B cell (primary cell): ENCODE results near the gene IL12B. TPM values are rescaled to one million over a fixed set of nuclear protein-coding genes. Genes with fewer than 3 reads are reported as not detected.

Experiments
- ATAC-seq: fragments of 200-7000 bp; cut with Tn5 transposase; one replicate; pipeline ENCODE4 v1.10.0; 2021; ENCODE audit warnings: low read depth, mild to moderate bottlenecking, moderate number of reproducible peaks, moderate library complexity
- CTCF ChIA-PET: fragments of 350-600 bp; sonication (Branson Sonifier 250); formaldehyde crosslinking; loops from one replicate; lab custom pipeline; 2021; ENCODE audit warnings: antibody characterized with exemption, inconsistent platforms; lab: Charles Lee
- POLR2A ChIA-PET: fragments of 350-600 bp; sonication (Branson Sonifier 250); formaldehyde crosslinking; loops from one replicate; lab custom pipeline; 2021; ENCODE audit warnings: antibody characterized with exemption; lab: Charles Lee
- DNase-seq: peaks from one replicate; pipeline ENCODE4 v3.0.0; 2013
- H2AFZ ChIP-seq: 2 replicates; pipeline ENCODE4 v1.6.1; 2012; ENCODE audit warnings: mild to moderate bottlenecking, low read depth, low read length; ENCODE audit not compliant: insufficient read depth, poor library complexity, severe bottlenecking
- H3K27ac ChIP-seq, 2 donors: 1 replicate in 1 of 2; 2 replicates in 1 of 2; pipeline ENCODE4 v1.5.1; 2012 to 2013; ENCODE audit warnings: low read length in 2 of 2, mild to moderate bottlenecking in 2 of 2, moderate library complexity in 1 of 2
- H3K27me3 ChIP-seq, 4 experiments: fragments of 200-600 bp in 1 of 4; sonication (generic) in 1 of 4; replicated peaks in 1 of 4; 1 replicate in 2 of 4; 2 replicates in 2 of 4; pipeline versions ENCODE4 v1.6.1 to v1.7.0; 2013 to 2016; ENCODE audit warnings: low read length in 3 of 4, mild to moderate bottlenecking in 2 of 4, mixed read lengths in 1 of 4, moderate library complexity in 1 of 4; ENCODE audit not compliant: insufficient read depth in 4 of 4, control insufficient read depth in 3 of 4; ENCODE audit errors: control extremely low read depth in 1 of 4
- H3K36me3 ChIP-seq, 2 experiments: replicated peaks in 1 of 2; 1 replicate in 1 of 2; 2 replicates in 1 of 2; pipeline versions ENCODE4 v1.6.1 to v1.7.1; 2013; ENCODE audit warnings: low read length in 1 of 2; ENCODE audit not compliant: insufficient read depth in 2 of 2, control insufficient read depth in 1 of 2; ENCODE audit errors: control extremely low read depth in 1 of 2, extremely low read depth in 1 of 2
- H3K4me1 ChIP-seq, 2 donors: fragments of 200-600 bp in 1 of 2; sonication (generic) in 1 of 2; 1 replicate in 1 of 2; 2 replicates in 1 of 2; pipeline versions ENCODE4 v1.5.1 to v1.6.1; 2013 to 2017; ENCODE audit warnings: low read length in 2 of 2; ENCODE audit not compliant: control insufficient read depth in 2 of 2, insufficient read depth in 2 of 2
- H3K4me2 ChIP-seq: replicated peaks from 2 replicates; pipeline ENCODE3; 2012; ENCODE audit warnings: mild to moderate bottlenecking, low read depth, low read length; ENCODE audit not compliant: poor library complexity, severe bottlenecking
- H3K4me3 ChIP-seq, 5 experiments: fragments of 200-600 bp in 1 of 5; sonication (generic) in 1 of 5; 1 replicate in 3 of 5; 2 replicates in 2 of 5; pipeline versions ENCODE4 v1.5.1 to v1.7.0; 2011 to 2016; ENCODE audit warnings: low read length in 4 of 5, mild to moderate bottlenecking in 4 of 5, low read depth in 2 of 5, control low read depth in 1 of 5, moderate library complexity in 1 of 5; ENCODE audit not compliant: insufficient read depth in 1 of 5; ENCODE audit errors: control extremely low read depth in 1 of 5, extremely low read depth in 1 of 5
- H3K79me2 ChIP-seq: fragments of 200-600 bp; sonication (generic); one replicate; pipeline ENCODE4 v1.6.0; 2016; ENCODE audit warnings: low read length; ENCODE audit not compliant: control insufficient read depth, insufficient read depth
- H3K9ac ChIP-seq: fragments of 200-600 bp; sonication (generic); 2 replicates; pipeline ENCODE4 v1.6.1; 2017; ENCODE audit warnings: mild to moderate bottlenecking, low read length, moderate library complexity
- H3K9me3 ChIP-seq, 3 donors: one replicate each; pipeline versions ENCODE4 v1.6.1 to v1.7.1; 2013; ENCODE audit warnings: low read length in 2 of 3; ENCODE audit not compliant: control insufficient read depth in 2 of 3, insufficient read depth in 1 of 3; ENCODE audit errors: control extremely low read depth in 1 of 3
- H4K20me1 ChIP-seq: 2 replicates; pipeline ENCODE4 v1.6.0; 2012; ENCODE audit warnings: mild to moderate bottlenecking, low read length; ENCODE audit not compliant: insufficient read depth, control insufficient read depth, poor library complexity, severe bottlenecking
- H3K27ac Mint-ChIP-seq: one replicate; pipeline ENCODE4 v1.8.0; 2021; ENCODE audit warnings: mixed read lengths
- H3K27me3 Mint-ChIP-seq: one replicate; pipeline ENCODE4 v1.8.0; 2021; ENCODE audit warnings: mixed read lengths
- H3K4me1 Mint-ChIP-seq: one replicate; pipeline ENCODE4 v1.8.0; 2021; ENCODE audit warnings: mixed read lengths
- H3K4me3 Mint-ChIP-seq: one replicate; pipeline ENCODE4 v1.8.0; 2021; ENCODE audit warnings: mixed read lengths
- H3K9me3 Mint-ChIP-seq: one replicate; pipeline ENCODE4 v1.8.0; 2022; ENCODE audit warnings: mixed read lengths; ENCODE audit not compliant: insufficient read depth
- EZH2 ChIP-seq: IDR thresholded peaks from 2 replicates; pipeline ENCODE4 v1.6.1; 2012; ENCODE audit warnings: borderline replicate concordance, low read depth, mild to moderate bottlenecking, moderate library complexity, low read length; ENCODE audit not compliant: insufficient read depth, poor library complexity, severe bottlenecking
- WGBS: methylation state at CpG from one replicate; pipeline ENCODE4 v1.1.5; 2013; ENCODE audit warnings: missing lambda C conversion rate; ENCODE audit not compliant: insufficient coverage; 5-methylcytosine and 5-hydroxymethylcytosine counted together
- intact Hi-C: fragments of 100-400 bp; cut with micrococcal nuclease; formaldehyde crosslinking; loops from one replicate; pipeline ENCODE4 v1.10.0; 2022
- polyA plus RNA-seq: library from polyadenylated mRNA; depleted of rRNA; stranded (reverse); fragments of >200 nt; gene quantifications from 2 replicates; pipeline ENCODE4 v1.2.3, GENCODE V29; 2012
- total RNA-seq, 2 donors: library from RNA; stranded (reverse); fragments of 120-200 nt in 1 of 2; gene quantifications; 1 replicate in 1 of 2; 2 replicates in 1 of 2; pipeline versions ENCODE4 v1.2.3 to v1.2.4, GENCODE V29; 2013 to 2022
- TF ChIP-seq, protein P1 (sequence below): fragments of 200-600 bp; IDR thresholded peaks from one replicate; pipeline ENCODE4 v1.8.0; 2022; ENCODE audit warnings: antibody characterized with exemption, mild to moderate bottlenecking

Gene IL12B
- total and polyA plus RNA-seq, 2 donors (not counting 1 experiment from before 2014, with no cell fraction given), result 0.15 to 0.17 TPM

DNA sequence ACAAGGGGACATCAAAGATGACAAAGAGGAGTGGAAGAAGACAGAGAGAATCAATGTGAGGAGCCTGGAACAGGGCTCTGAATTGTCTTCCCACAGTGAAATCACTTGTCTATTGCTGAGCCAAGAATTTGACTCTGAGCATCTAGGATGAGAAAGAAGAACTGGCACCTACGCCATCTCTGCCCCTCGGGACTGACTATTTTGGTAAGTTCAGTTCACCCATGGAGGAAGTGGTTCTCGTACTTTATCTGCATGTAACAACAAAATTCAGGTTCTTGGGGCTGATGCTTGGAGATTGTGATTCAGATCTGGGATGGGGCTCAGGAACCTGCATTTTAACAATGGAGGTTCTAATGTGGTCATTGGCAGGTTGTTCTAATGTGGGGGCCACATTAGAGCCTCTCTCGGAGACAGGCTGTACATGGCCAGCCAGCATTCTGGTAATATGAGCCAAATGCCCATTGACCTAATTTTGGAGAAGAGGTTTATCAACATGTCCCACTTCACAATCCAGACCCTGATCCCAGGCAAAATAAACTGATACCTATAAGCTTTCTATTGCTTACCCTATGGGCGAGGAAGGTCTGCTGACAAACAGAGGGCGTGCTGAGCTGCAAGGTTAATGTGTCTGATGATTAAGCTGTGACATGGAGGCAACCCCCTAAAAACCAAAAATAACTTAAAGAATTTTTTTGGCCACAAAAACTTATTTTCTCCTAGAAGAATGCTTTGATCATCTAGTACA, 2.7 kb upstream of the IL12B start:
- H3K27ac Mint-ChIP-seq, result peak overlapping the region; percentile 98

More for the DNA sequence above, 2.7 kb upstream of the IL12B start:
- Mint-ChIP-seq H3K9me3 (no peaks in the 10 kb centered on the region), H3K27me3 (no peaks in the 10 kb centered on the region), H3K4me1 (peaks cover 66% of the 10 kb centered on the region), H3K4me3 (peak overlapping the region; percentile 93)
- Histone ChIP-seq H3K79me2 (peaks cover 4% of the 10 kb centered on the region), H3K4me1 (peaks cover 55 to 71% of the 10 kb centered on the region in 2 donors), H3K4me3 (peak overlapping the region in 2 of 5 experiments; percentile 59 to 65), H3K4me2 (peak overlapping the region; percentile 93), H2AFZ (peak overlapping the region; percentile 51), H3K9me3 (no peaks in the 10 kb centered on the region), H3K9ac (peak overlapping the region; percentile 72), H3K27me3 (no peaks in the 10 kb centered on the region), H3K36me3 (no peaks in the 10 kb centered on the region), H3K27ac (peak overlapping the region; percentile 92 to 93), H4K20me1 (no peaks in the 10 kb centered on the region)
- WGBS, result 7% methylated on average over 2 of the region's 6 CpGs
- ATAC-seq, result peak; percentile 71
- no peak for TF ChIP-seq EZH2
- TF ChIP-seq, protein P1, sequence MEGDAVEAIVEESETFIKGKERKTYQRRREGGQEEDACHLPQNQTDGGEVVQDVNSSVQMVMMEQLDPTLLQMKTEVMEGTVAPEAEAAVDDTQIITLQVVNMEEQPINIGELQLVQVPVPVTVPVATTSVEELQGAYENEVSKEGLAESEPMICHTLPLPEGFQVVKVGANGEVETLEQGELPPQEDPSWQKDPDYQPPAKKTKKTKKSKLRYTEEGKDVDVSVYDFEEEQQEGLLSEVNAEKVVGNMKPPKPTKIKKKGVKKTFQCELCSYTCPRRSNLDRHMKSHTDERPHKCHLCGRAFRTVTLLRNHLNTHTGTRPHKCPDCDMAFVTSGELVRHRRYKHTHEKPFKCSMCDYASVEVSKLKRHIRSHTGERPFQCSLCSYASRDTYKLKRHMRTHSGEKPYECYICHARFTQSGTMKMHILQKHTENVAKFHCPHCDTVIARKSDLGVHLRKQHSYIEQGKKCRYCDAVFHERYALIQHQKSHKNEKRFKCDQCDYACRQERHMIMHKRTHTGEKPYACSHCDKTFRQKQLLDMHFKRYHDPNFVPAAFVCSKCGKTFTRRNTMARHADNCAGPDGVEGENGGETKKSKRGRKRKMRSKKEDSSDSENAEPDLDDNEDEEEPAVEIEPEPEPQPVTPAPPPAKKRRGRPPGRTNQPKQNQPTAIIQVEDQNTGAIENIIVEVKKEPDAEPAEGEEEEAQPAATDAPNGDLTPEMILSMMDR, result no peak
- POLR2A ChIA-PET, result interaction anchor here (0.8 to 0.9 kb wide), 2 partner anchors 95 to 786 kb away, joined by 3 read pairs; partner anchors contain the start of gene PWWP2A
- intact Hi-C loops, result loop anchor here (1.0 to 10.0 kb wide), 13 partner anchors 18 to 784 kb away; partner anchors contain the start of genes ADRA1B, PWWP2A, RNF145 and TTC1
- peak; percentile 84 for DNase-seq
- CTCF ChIA-PET, result interaction anchor here (0.9 to 2.7 kb wide), 17 partner anchors 9 to 654 kb away, joined by 3 to 20 read pairs (median 4); no protein-coding TSS in a partner anchor
